Endothelial cell of umbilical vein (primary cell): ENCODE results near the gene FGF12. TPM values are rescaled to one million over a fixed set of nuclear protein-coding genes. Genes with fewer than 3 reads are reported as not detected.

Experiments
- BruUV-seq: library from RNA; stranded (reverse); fragments of 400-500 nt; replicated peaks from 2 replicates; lab custom pipeline; 2021; lab: Mats Ljungman, UMichigan
- CTCF ChIA-PET: fragments of 300-600, 350-600 bp; sonication (Branson Sonifier 250); formaldehyde crosslinking; loops from one replicate; lab custom pipeline; 2021; ENCODE audit warnings: antibody characterized with exemption, inconsistent platforms; lab: Charles Lee
- POLR2A ChIA-PET: fragments of 300-600, 350-600 bp; sonication (Branson Sonifier 250); formaldehyde crosslinking; loops from one replicate; lab custom pipeline; 2021; ENCODE audit warnings: antibody characterized with exemption, inconsistent platforms; lab: Charles Lee
- DNase-seq: peaks from one replicate; pipeline ENCODE4 v3.0.0-alpha.2; 2011; ENCODE audit warnings: low read depth, low spot score
- FAIRE-seq: peaks from 2 replicates; lab custom pipeline; 2011; peaks lifted over from hg19 to GRCh38; lab: Jason Lieb, UNC
- H2AFZ ChIP-seq: 2 replicates; pipeline ENCODE4 v1.6.0; 2012; ENCODE audit warnings: low read depth, low read length, control low read depth, inconsistent platforms
- H3K27ac ChIP-seq: 2 replicates; pipeline ENCODE4 v1.5.1; 2011; ENCODE audit warnings: low read depth, mild to moderate bottlenecking, control low read depth, low read length, moderate library complexity; ENCODE audit not compliant: insufficient read depth
- H3K27me3 ChIP-seq, 2 experiments: 2 replicates each; pipeline versions ENCODE4 v1.6.0 to v1.6.1; 2011; ENCODE audit warnings: low read length in 2 of 2, mixed read lengths in 1 of 2; ENCODE audit not compliant: control insufficient read depth in 2 of 2, insufficient read depth in 2 of 2
- H3K36me3 ChIP-seq, 2 experiments: 2 replicates in 1 of 2; 3 replicates in 1 of 2; pipeline ENCODE4 v1.5.1; 2011; ENCODE audit warnings: low read length in 2 of 2, mild to moderate bottlenecking in 1 of 2, moderate library complexity in 1 of 2; ENCODE audit not compliant: control insufficient read depth in 2 of 2, insufficient read depth in 2 of 2; ENCODE audit errors: extremely low read depth in 1 of 2
- H3K4me1 ChIP-seq: 3 replicates; pipeline ENCODE4 v1.5.1; 2011; ENCODE audit warnings: mild to moderate bottlenecking, low read length; ENCODE audit not compliant: control insufficient read depth, insufficient read depth; ENCODE audit errors: extremely low read depth
- H3K4me2 ChIP-seq: 2 replicates; pipeline ENCODE4 v1.6.1; 2011; ENCODE audit warnings: low read length, control low read depth, mixed read lengths; ENCODE audit not compliant: insufficient read depth
- H3K4me3 ChIP-seq, 3 experiments: fragments of 200-600 bp in 1 of 3; sonication (generic), shearing (Covaris generic) in 1 of 3; replicated peaks in 1 of 3; 2 replicates each; pipeline ENCODE4 v1.5.1; 2011 to 2016; ENCODE audit warnings: control low read depth in 3 of 3, low read length in 3 of 3, mild to moderate bottlenecking in 2 of 3, inconsistent platforms in 1 of 3, low read depth in 1 of 3, moderate library complexity in 1 of 3; ENCODE audit not compliant: insufficient read depth in 1 of 3
- H3K79me2 ChIP-seq: 2 replicates; pipeline ENCODE4 v1.6.0; 2012; ENCODE audit warnings: low read length, inconsistent platforms; ENCODE audit not compliant: control insufficient read depth, insufficient read depth
- H3K9ac ChIP-seq: replicated peaks from 2 replicates; pipeline ENCODE3; 2011; ENCODE audit warnings: low read length, control low read depth; ENCODE audit not compliant: insufficient read depth; ENCODE audit errors: extremely low read depth
- H3K9me1 ChIP-seq: replicated peaks from 3 replicates; pipeline ENCODE4 v1.6.0; 2011; ENCODE audit warnings: mild to moderate bottlenecking, low read length; ENCODE audit not compliant: control insufficient read depth, insufficient read depth; ENCODE audit errors: extremely low read depth
- H3K9me3 ChIP-seq: replicated peaks from 2 replicates; pipeline ENCODE4 v1.5.1; 2012; ENCODE audit warnings: low read length, inconsistent platforms; ENCODE audit not compliant: control insufficient read depth, insufficient read depth
- H4K20me1 ChIP-seq: replicated peaks from 2 replicates; pipeline ENCODE3; 2011; ENCODE audit warnings: mild to moderate bottlenecking, low read length; ENCODE audit not compliant: control insufficient read depth, insufficient read depth; ENCODE audit errors: extremely low read depth
- CTCF ChIP-seq, 2 donors: IDR thresholded peaks; 1 replicate in 1 of 2; 2 replicates in 1 of 2; pipeline ENCODE4 v1.5.1; 2011; ENCODE audit warnings: low read length in 2 of 2, mild to moderate bottlenecking in 2 of 2, moderate library complexity in 2 of 2, control low read depth in 1 of 2, inconsistent platforms in 1 of 2, low read depth in 1 of 2; ENCODE audit not compliant: insufficient read depth in 1 of 2; ENCODE audit errors: extremely low read depth in 1 of 2
- EZH2 ChIP-seq: IDR thresholded peaks from 2 replicates; pipeline ENCODE4 v1.6.1; 2012; ENCODE audit warnings: borderline replicate concordance, low read depth, mild to moderate bottlenecking, moderate library complexity, low read length, inconsistent platforms; ENCODE audit not compliant: severe bottlenecking
- FOS ChIP-seq: IDR thresholded peaks from 2 replicates; pipeline ENCODE4 v1.6.1; 2011; ENCODE audit warnings: mild to moderate bottlenecking, low read length, moderate library complexity, borderline replicate concordance; ENCODE audit not compliant: insufficient read depth
- GATA2 ChIP-seq: IDR thresholded peaks from 2 replicates; pipeline ENCODE4 v1.7.0; 2011; ENCODE audit warnings: low read depth, mild to moderate bottlenecking, moderate library complexity, mixed read lengths, low read length; ENCODE audit not compliant: insufficient read length, insufficient read depth
- MYC ChIP-seq: IDR thresholded peaks from one replicate; pipeline ENCODE4 v1.6.1; 2011; ENCODE audit warnings: mild to moderate bottlenecking, low read depth, low read length
- dilution Hi-C: fragments of 300-500 bp; cut with MboI; formaldehyde crosslinking; loops from one replicate; pipeline ENCODE4 v1.15.0; 2019; ENCODE audit warnings: low sequenced_read_pairs; ENCODE audit not compliant: extremely low pct_ligation_motif_present
- intact Hi-C: fragments of 100-400 bp; cut with micrococcal nuclease; formaldehyde crosslinking; loops from one replicate; pipeline ENCODE4 v1.10.0; 2022
- polyA plus RNA-seq, 4 experiments: library from polyadenylated mRNA; depleted of rRNA in 3 of 4; stranded (reverse) in 3 of 4; unstranded in 1 of 4; fragments of >200 nt; gene quantifications; 2 replicates each; pipeline versions ENCODE4 v1.2.1 to v1.2.3, GENCODE V29; 2011 to 2012; ENCODE audit warnings: missing spikeins in 1 of 4
- total RNA-seq: library from RNA; stranded (reverse); gene quantifications from 2 replicates; pipeline ENCODE4 v1.2.3, GENCODE V29; 2021

Gene FGF12
- total and polyA plus RNA-seq, 2 donors (not counting 3 experiments of a cell fraction or from before 2014, with no cell fraction given): 0.72 to 2.5 TPM

- Histone ChIP-seq H3K9ac (no peak overlapping the region), H4K20me1 (no peaks in the 10 kb centered on the region), H3K4me2 (no peak overlapping the region), H3K9me3 (no peaks in the 10 kb centered on the region), H3K36me3 (no peaks in the 10 kb centered on the region), H3K27me3 (no peaks in the 10 kb centered on the region), H2AFZ (no peak overlapping the region), H3K4me3 (no peak overlapping the region), H3K4me1 (no peaks in the 10 kb centered on the region), H3K9me1 (no peaks in the 10 kb centered on the region), H3K27ac (no peak overlapping the region), H3K79me2 (no peaks in the 10 kb centered on the region)
- intact Hi-C loops (no loop called here), dilution Hi-C loops (no loop called here)
- no TSS peak for BruUV-seq
- POLR2A ChIA-PET: no interaction called here
- FAIRE-seq (no peak), DNase-seq (no peak)
- CTCF ChIA-PET: interaction anchor here (1.2 kb wide), 1 partner anchor 28 kb away, joined by 3 read pairs; no protein-coding TSS in a partner anchor
- TF ChIP-seq CTCF (IDR thresholded peaks at IDR 0.05; ENCODE audit: extremely low read depth in 1 of 2, insufficient read depth in 1 of 2, low read depth in 1 of 2, low read length in 2 of 2) (no peak), MYC (no peak), GATA2 (no peak), EZH2 (no peak), FOS (no peak)
Observed at GRCh38 chr3:192332386-192333291, 394.7 kb downstream of the FGF12 start.
